ENCODE results near the gene SLC4A8.

The SLC4A8 gene

DNA sequence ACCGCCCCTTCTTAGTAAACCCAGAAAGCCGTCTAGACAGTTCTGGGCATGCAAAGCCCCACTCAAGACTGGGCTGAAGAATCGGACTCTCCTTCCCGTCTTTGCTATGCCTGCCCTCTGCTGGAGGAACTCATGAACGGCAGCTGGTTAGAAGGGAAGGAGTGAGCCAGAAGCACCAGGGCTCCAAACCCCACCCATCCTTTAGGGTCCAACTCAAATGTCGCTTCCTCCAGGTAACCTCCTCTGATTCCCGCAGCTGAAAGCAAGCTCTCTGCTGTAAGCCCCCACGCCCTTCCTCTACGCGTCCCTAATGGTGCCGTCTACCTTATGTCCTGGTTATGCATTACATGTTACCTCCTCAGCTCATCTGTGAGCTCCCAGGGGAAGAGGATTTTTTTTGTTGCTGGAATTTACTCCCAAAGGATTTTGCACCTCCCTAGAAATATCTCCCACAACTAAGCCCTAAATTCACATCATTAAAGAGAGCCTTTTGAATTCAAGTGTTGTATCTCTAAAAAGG, 107.4 kb downstream of the SLC4A8 start:
- H3K27me3 ChIP-seq (ENCODE audit: control insufficient read depth in 1 of 2, insufficient read depth in 2 of 2, low read length in 2 of 2): peaks cover 4 to 10% of the 10 kb centered on the region in 2 donors

DNA sequence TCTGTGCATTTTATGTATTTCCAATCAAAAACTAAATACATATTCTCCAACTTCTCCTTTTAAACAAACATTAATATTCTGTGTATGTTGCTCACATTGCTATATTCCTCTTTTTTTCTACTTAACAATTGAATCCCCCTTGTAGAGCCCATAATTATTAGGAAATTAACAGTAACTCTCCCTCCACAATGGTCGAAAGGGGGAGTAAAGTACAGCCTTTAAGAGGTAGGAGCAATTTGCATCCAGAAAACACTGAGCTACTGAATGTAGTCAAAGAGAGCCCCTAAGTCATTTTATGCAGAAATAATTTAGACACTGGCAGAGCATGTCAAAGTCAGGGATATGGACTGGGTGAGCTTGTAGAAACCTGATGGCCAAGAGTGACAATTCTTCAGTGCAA, 109.2 kb downstream of the SLC4A8 start:
- no peaks in the 10 kb centered on the region for H3K4me1 ChIP-seq (ENCODE audit: insufficient read depth, low read length)
- H3K27me3 ChIP-seq (ENCODE audit: control insufficient read depth in 1 of 2, insufficient read depth in 2 of 2, low read length in 2 of 2): peaks cover 4 to 10% of the 10 kb centered on the region in 2 donors
- H3K4me3 ChIP-seq (ENCODE audit: low read depth in 1 of 2, low read length in 2 of 2): no peak overlapping the region
- H3K9ac ChIP-seq (ENCODE audit: low read length): no peak overlapping the region
- H3K36me3 ChIP-seq (ENCODE audit: insufficient read depth, low read length): no peaks in the 10 kb centered on the region
- H3K27ac ChIP-seq (ENCODE audit: low read depth, low read length): no peak overlapping the region
- H3K9me3 ChIP-seq (ENCODE audit: low read length): no peaks in the 10 kb centered on the region

More for the DNA sequence above, 107.4 kb downstream of the SLC4A8 start:
- Histone ChIP-seq H3K4me3 (ENCODE audit: low read depth in 1 of 2, low read length in 2 of 2) (no peak overlapping the region), H3K36me3 (ENCODE audit: insufficient read depth, low read length) (no peaks in the 10 kb centered on the region), H3K9ac (ENCODE audit: low read length) (no peak overlapping the region), H3K9me3 (ENCODE audit: low read length) (no peaks in the 10 kb centered on the region), H3K27ac (ENCODE audit: low read depth, low read length) (no peak overlapping the region), H3K4me1 (ENCODE audit: insufficient read depth, low read length) (no peaks in the 10 kb centered on the region)

DNA sequence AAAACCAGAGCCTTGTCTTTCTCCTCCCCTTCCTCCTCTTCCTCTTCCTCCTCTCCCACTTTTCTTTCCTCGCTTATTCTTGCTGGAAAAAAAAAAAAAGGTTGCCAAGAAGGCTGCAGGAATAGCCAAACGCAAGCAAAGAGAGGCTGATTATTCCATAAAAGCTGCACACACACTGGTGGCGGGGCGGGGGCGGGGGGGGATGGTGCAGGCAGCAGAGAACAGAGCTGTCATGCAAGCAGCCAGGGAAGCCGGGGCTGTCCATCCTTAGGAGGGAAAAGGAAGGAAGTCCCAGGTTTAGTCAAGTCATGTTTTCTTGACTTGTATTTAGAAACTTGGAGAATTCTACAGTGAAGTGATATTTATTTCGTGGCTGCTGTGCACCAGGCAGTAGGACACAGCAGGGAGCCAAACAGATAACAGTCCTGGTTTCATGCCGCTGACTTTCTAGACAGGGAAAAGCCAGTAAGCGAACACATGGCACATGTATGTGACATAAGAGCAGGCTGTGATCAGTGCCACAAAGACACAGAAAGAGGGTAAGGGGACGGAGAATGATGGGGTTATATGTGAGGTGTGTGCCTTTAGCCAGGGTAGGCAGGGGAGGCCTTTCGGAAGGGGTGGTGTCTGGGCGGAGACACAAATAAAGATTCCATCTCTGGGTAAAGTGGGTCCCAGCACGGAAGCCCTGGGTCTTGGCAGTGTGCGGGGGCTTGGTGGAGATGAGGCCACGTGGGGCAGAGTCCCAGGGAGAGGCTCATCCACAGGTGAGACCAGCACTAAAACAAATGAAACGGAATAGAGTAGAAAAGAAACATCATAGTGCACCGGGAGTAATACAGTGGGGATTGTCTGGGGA, 109.8 kb downstream of the SLC4A8 start:
- Histone ChIP-seq H3K27ac (ENCODE audit: low read depth, low read length) (no peak overlapping the region), H3K27me3 (ENCODE audit: control insufficient read depth in 1 of 2, insufficient read depth in 2 of 2, low read length in 2 of 2) (peaks cover 4 to 10% of the 10 kb centered on the region in 2 donors), H3K9ac (ENCODE audit: low read length) (no peak overlapping the region), H3K4me3 (ENCODE audit: low read depth in 1 of 2, low read length in 2 of 2) (no peak overlapping the region), H3K4me1 (ENCODE audit: insufficient read depth, low read length) (no peaks in the 10 kb centered on the region), H3K9me3 (ENCODE audit: low read length) (no peaks in the 10 kb centered on the region), H3K36me3 (ENCODE audit: insufficient read depth, low read length) (no peaks in the 10 kb centered on the region)

DNA sequence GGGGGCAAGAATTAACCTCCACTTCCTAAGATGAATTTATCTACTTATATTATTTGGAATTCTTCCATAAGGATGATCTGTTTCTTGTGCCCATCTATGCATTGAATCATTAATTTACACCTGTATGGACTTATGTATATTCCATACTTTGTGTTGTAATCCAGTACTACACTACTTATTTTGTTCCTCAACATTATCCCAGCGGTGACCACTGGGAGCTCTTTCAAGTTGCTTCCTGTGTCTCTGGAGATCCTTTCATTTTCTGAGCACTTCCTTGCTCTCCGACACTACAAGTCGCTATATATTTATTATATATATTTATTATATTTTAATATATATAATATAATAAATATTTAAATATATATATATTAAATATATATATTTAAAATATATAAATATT, 111.5 kb downstream of the SLC4A8 start:
- Histone ChIP-seq H3K4me1 (ENCODE audit: insufficient read depth, low read length) (no peaks in the 10 kb centered on the region), H3K4me3 (ENCODE audit: low read depth in 1 of 2, low read length in 2 of 2) (no peak overlapping the region), H3K27me3 (ENCODE audit: control insufficient read depth in 1 of 2, insufficient read depth in 2 of 2, low read length in 2 of 2) (peaks cover 0 to 6% of the 10 kb centered on the region in 2 donors), H3K9me3 (ENCODE audit: low read length) (no peaks in the 10 kb centered on the region), H3K9ac (ENCODE audit: low read length) (no peak overlapping the region), H3K27ac (ENCODE audit: low read depth, low read length) (no peak overlapping the region), H3K36me3 (ENCODE audit: insufficient read depth, low read length) (no peaks in the 10 kb centered on the region)

DNA sequence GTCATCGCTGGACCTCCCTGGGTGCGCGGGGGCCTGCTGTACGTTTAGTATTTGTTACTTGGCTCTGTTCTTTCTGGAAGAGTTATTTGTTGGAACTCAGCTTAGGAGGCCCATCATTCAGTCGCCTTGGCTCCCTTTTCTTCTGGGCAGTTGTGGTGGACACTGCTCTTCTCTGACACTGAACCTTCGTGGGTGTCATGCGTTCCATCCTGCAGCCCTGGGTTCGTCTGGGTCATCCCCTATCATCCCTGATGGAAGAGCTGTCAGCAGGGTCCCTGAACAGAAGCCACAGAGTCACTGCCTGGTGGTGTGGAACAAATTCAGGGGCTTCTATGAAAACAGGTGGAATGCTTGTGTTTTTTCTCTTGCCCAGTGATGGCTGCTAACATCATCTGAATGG, 113.5 kb downstream of the SLC4A8 start:
- no peaks in the 10 kb centered on the region for H3K36me3 ChIP-seq (ENCODE audit: insufficient read depth, low read length)
- no peaks in the 10 kb centered on the region for H3K27me3 ChIP-seq (ENCODE audit: control insufficient read depth in 1 of 2, insufficient read depth in 2 of 2, low read length in 2 of 2)
- H3K9me3 ChIP-seq (ENCODE audit: low read length): no peaks in the 10 kb centered on the region
- no peak overlapping the region for H3K9ac ChIP-seq (ENCODE audit: low read length)
- H3K27ac ChIP-seq (ENCODE audit: low read depth, low read length): no peak overlapping the region
- no peak overlapping the region for H3K4me3 ChIP-seq (ENCODE audit: low read depth in 1 of 2, low read length in 2 of 2)
- no peaks in the 10 kb centered on the region for H3K4me1 ChIP-seq (ENCODE audit: insufficient read depth, low read length)

DNA sequence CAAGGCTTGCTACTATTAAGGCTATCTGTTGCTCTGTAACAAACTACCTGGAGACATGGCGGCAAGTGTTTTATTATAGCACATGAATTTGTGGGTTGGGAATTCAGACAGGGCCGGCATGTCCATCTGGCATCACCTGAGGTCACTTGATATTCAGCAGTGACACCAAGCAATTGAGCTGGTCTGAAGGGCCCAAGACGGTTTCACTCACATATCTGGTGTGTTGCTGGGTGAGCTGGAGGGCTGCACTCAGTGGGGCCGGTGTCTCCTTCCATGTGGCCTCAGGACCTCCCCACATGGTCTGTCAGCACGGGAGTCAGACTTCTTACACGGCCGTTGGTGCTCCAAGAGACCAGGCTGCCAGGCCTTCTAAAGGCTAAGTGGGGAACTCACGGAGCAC, 114.0 kb downstream of the SLC4A8 start:
- Histone ChIP-seq H3K4me1 (ENCODE audit: insufficient read depth, low read length) (no peaks in the 10 kb centered on the region), H3K9me3 (ENCODE audit: low read length) (no peaks in the 10 kb centered on the region), H3K9ac (ENCODE audit: low read length) (no peak overlapping the region), H3K36me3 (ENCODE audit: insufficient read depth, low read length) (no peaks in the 10 kb centered on the region), H3K27me3 (ENCODE audit: control insufficient read depth in 1 of 2, insufficient read depth in 2 of 2, low read length in 2 of 2) (no peaks in the 10 kb centered on the region), H3K27ac (ENCODE audit: low read depth, low read length) (no peak overlapping the region), H3K4me3 (ENCODE audit: low read depth in 1 of 2, low read length in 2 of 2) (no peak overlapping the region)

DNA sequence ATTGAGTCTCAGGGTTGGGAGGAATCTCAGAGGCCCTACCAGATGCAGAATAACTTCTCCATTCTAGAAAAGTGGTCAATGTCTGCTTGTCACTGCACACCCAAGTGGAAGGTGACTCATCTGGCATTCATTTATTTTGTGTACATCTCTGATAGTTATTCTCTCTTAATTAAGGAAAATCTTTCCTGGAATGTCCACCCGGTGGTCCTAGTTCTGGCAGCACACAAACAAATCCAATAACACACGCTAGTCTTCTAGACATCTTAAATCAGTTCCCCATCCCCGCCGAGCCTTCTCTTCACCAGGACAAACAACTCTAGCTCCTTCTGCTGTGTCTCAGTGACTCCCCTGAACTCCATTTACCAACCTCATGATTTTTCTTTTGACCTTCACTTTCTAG, 116.4 kb downstream of the SLC4A8 start:
- no peak overlapping the region for H3K27ac ChIP-seq (ENCODE audit: low read depth, low read length)
- H3K27me3 ChIP-seq (ENCODE audit: control insufficient read depth in 1 of 2, insufficient read depth in 2 of 2, low read length in 2 of 2): no peaks in the 10 kb centered on the region
- H3K9me3 ChIP-seq (ENCODE audit: low read length): no peaks in the 10 kb centered on the region
- no peak overlapping the region for H3K9ac ChIP-seq (ENCODE audit: low read length)
- H3K4me3 ChIP-seq (ENCODE audit: low read depth in 1 of 2, low read length in 2 of 2): no peak overlapping the region
- no peaks in the 10 kb centered on the region for H3K36me3 ChIP-seq (ENCODE audit: insufficient read depth, low read length)
- H3K4me1 ChIP-seq (ENCODE audit: insufficient read depth, low read length): no peaks in the 10 kb centered on the region

DNA sequence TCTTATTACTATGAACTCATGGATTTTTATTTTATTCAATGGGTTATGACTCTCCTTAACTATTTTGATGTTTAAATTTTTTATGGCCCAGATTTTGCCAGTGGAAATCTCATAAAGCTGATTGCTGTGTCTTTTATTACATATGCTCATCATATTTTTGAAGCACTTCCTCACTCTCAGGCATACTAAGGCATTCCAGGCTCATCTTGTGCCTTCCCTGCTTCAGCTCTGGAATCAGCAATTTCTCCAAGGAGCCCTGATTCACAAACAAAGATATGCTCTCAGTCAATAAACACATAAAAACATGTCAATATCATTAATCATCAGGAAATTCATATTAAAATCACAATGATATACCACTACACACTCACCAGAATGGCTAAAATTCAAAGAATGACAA, 121.5 kb downstream of the SLC4A8 start:
- Histone ChIP-seq H3K27ac (ENCODE audit: low read depth, low read length) (no peak overlapping the region), H3K9me3 (ENCODE audit: low read length) (no peaks in the 10 kb centered on the region), H3K4me3 (ENCODE audit: low read depth in 1 of 2, low read length in 2 of 2) (no peak overlapping the region), H3K27me3 (ENCODE audit: control insufficient read depth in 1 of 2, insufficient read depth in 2 of 2, low read length in 2 of 2) (peaks cover 0 to 5% of the 10 kb centered on the region in 2 donors), H3K36me3 (ENCODE audit: insufficient read depth, low read length) (no peaks in the 10 kb centered on the region), H3K9ac (ENCODE audit: low read length) (no peak overlapping the region), H3K4me1 (ENCODE audit: insufficient read depth, low read length) (no peaks in the 10 kb centered on the region)

DNA sequence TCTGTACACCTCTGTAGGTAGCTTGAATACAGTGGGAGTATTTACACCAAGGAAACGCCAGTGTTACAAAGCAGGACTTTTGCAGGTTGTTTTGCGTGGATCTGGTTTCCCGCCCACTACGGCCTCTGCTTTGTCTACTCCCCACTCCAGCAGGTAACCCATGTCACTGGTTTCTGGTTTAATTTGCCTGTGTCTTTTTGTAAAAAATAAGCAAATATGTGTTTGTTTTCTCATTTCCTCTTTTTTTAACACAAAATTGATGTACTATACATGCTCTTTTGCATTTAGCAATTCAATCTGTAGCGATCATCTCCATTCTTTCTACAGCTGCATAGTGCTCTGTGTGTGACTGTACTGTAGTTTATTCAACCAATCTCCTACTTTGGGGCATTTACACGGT, 123.0 kb downstream of the SLC4A8 start:
- no peaks in the 10 kb centered on the region for H3K9me3 ChIP-seq (ENCODE audit: low read length)
- H3K4me3 ChIP-seq (ENCODE audit: low read depth in 1 of 2, low read length in 2 of 2): no peak overlapping the region
- no peaks in the 10 kb centered on the region for H3K36me3 ChIP-seq (ENCODE audit: insufficient read depth, low read length)

DNA sequence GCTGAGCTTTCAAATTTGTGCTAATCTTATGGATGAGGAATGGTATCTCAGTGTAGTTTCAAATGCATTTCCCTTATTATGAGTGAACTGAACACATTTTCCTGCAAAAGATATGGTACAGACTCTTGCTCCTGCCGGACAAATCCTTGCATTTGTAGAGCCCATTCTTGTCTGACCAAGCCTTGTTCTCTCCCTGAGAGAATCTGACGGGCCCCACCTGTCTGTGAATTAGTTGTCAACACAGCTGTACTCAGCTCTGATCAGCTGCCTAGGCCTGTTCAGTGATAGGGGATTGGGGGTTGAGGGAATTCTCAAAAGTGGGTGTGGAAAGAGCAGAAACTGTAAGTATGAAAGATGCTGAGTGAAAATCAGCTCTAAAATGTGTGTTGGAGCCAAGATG, 123.6 kb downstream of the SLC4A8 start:
- peaks cover 0 to 5% of the 10 kb centered on the region in 2 donors for H3K27me3 ChIP-seq (ENCODE audit: control insufficient read depth in 1 of 2, insufficient read depth in 2 of 2, low read length in 2 of 2)
- no peak overlapping the region for H3K9ac ChIP-seq (ENCODE audit: low read length)
- H3K4me3 ChIP-seq (ENCODE audit: low read depth in 1 of 2, low read length in 2 of 2): no peak overlapping the region
- H3K36me3 ChIP-seq (ENCODE audit: insufficient read depth, low read length): no peaks in the 10 kb centered on the region
- no peaks in the 10 kb centered on the region for H3K4me1 ChIP-seq (ENCODE audit: insufficient read depth, low read length)
- H3K27ac ChIP-seq (ENCODE audit: low read depth, low read length): no peak overlapping the region
- no peaks in the 10 kb centered on the region for H3K9me3 ChIP-seq (ENCODE audit: low read length)

More for the DNA sequence above, 123.0 kb downstream of the SLC4A8 start:
- no peaks in the 10 kb centered on the region for H3K4me1 ChIP-seq (ENCODE audit: insufficient read depth, low read length)
- H3K27me3 ChIP-seq (ENCODE audit: control insufficient read depth in 1 of 2, insufficient read depth in 2 of 2, low read length in 2 of 2): peaks cover 0 to 5% of the 10 kb centered on the region in 2 donors
- no peak overlapping the region for H3K27ac ChIP-seq (ENCODE audit: low read depth, low read length)
- H3K9ac ChIP-seq (ENCODE audit: low read length): no peak overlapping the region

DNA sequence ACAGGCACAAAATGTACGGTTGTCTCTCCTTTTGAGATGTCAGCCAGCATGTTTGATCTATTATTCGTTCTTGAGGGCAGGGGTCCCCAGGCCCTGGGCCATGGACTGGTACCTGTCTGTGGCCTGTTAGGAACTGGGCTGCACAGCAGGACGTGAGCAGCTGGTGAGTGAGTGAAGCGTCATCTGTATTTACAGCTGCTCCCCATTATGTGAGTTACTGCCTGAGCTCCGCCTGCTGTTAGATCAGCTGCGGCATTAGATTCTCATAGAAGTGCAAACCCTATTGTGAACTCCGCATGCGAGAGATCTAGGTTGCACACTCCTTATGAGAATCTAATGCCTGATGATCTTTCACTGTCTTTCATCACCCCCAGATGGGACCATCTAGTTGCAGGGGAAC, 125.0 kb downstream of the SLC4A8 start:
- no peak overlapping the region for H3K27ac ChIP-seq (ENCODE audit: low read depth, low read length)
- H3K36me3 ChIP-seq (ENCODE audit: insufficient read depth, low read length): no peaks in the 10 kb centered on the region
- no peaks in the 10 kb centered on the region for H3K9me3 ChIP-seq (ENCODE audit: low read length)
- H3K4me1 ChIP-seq (ENCODE audit: insufficient read depth, low read length): no peaks in the 10 kb centered on the region
- peaks cover 0 to 5% of the 10 kb centered on the region in 2 donors for H3K27me3 ChIP-seq (ENCODE audit: control insufficient read depth in 1 of 2, insufficient read depth in 2 of 2, low read length in 2 of 2)
- H3K9ac ChIP-seq (ENCODE audit: low read length): no peak overlapping the region
- H3K4me3 ChIP-seq (ENCODE audit: low read depth in 1 of 2, low read length in 2 of 2): no peak overlapping the region

All from muscle layer of colon (tissue), 2 donors.